GM12874 (cell line): Measurements from ENCODE around the gene SEMA4F.

Experiments used
- CTCF ChIP-seq: IDR thresholded peaks from 2 replicates; pipeline ENCODE4 v1.5.1; 2011; ENCODE audit warnings: low read depth, mild to moderate bottlenecking, control low read depth, low read length, moderate library complexity; ENCODE audit not compliant: insufficient read depth

SEMA4F gene

GRCh38 chr2:74707837-74708236 lies 53.8 kb downstream of the SEMA4F start:
- no peak for TF ChIP-seq CTCF

GRCh38 chr2:74708296-74708695 lies 54.2 kb downstream of the SEMA4F start:
- TF ChIP-seq CTCF = no peak

GRCh38 chr2:74708883-74709282 lies 54.8 kb downstream of the SEMA4F start:
- TF ChIP-seq CTCF = no peak

GRCh38 chr2:74712223-74713053 lies 58.4 kb downstream of the SEMA4F start:
- TF ChIP-seq CTCF = no peak

- TF ChIP-seq CTCF = no peak
Measured at GRCh38 chr2:74714691-74715080, 60.6 kb downstream of the SEMA4F start.

- peak; percentile 84 for TF ChIP-seq CTCF
Measured at GRCh38 chr2:74715081-74715791, 61.2 kb downstream of the SEMA4F start.

- TF ChIP-seq CTCF = no peak
Measured at GRCh38 chr2:74715880-74716279, 61.8 kb downstream of the SEMA4F start.
